Lower leg skin (tissue), 3 donors: Measurements from ENCODE around the gene NINJ2.

ENCODE experiments used
- CTCF ChIP-seq, 3 donors: fragments of 450-650 bp; IDR thresholded peaks; one replicate each; pipeline ENCODE4 v1.5.1; 2016; ENCODE audit warnings: antibody characterized with exemption in 3 of 3, mild to moderate bottlenecking in 3 of 3, moderate library complexity in 2 of 3
- POLR2A ChIP-seq, 2 donors: fragments of 450-650 bp; IDR thresholded peaks; one replicate each; pipeline ENCODE4 v1.6.1; 2016 to 2017; ENCODE audit warnings: antibody characterized with exemption in 2 of 2, mild to moderate bottlenecking in 1 of 2, moderate library complexity in 1 of 2

GRCh38 chr12:646442-647384, 16.5 kb downstream of the NINJ2 start:
- TF ChIP-seq CTCF (IDR thresholded peaks at IDR 0.05) (no peak), POLR2A (IDR thresholded peaks at IDR 0.05) (no peak)
